Measurements from ENCODE around the gene CDC42BPB.

Gene CDC42BPB

GRCh38 chr14:102993523-102993922 is 63.8 kb downstream of the CDC42BPB start:
- DNase-seq (ENCODE audit: low read depth), result peak; percentile 75

GRCh38 chr14:102991376-102991775 is 66.0 kb downstream of the CDC42BPB start:
- DNase-seq (ENCODE audit: low read depth), result peak; percentile 9

- DNase-seq (ENCODE audit: low read depth), result peak; percentile 8
These were observed 69.3 kb downstream of the CDC42BPB start for GRCh38 chr14:102988054-102988453.

GRCh38 chr14:102986810-102987579 is 70.4 kb downstream of the CDC42BPB start:
- peak; percentile 28 for DNase-seq (ENCODE audit: low read depth)

GRCh38 chr14:102985665-102986064 is 71.7 kb downstream of the CDC42BPB start:
- no peak for DNase-seq (ENCODE audit: low read depth)

GRCh38 chr14:102984336-102985102 is 72.8 kb downstream of the CDC42BPB start:
- DNase-seq (ENCODE audit: low read depth), result no peak

GRCh38 chr14:102983496-102983895 is 73.9 kb downstream of the CDC42BPB start:
- DNase-seq (ENCODE audit: low read depth), result no peak

- DNase-seq (ENCODE audit: low read depth), result no peak
These were observed 74.4 kb downstream of the CDC42BPB start for GRCh38 chr14:102982852-102983470.

- peak; percentile 26 for DNase-seq (ENCODE audit: low read depth)
These were observed 76.9 kb downstream of the CDC42BPB start for GRCh38 chr14:102980409-102980810.

- no peak for DNase-seq (ENCODE audit: low read depth)
These were observed 77.9 kb downstream of the CDC42BPB start for GRCh38 chr14:102979406-102979805.

GRCh38 chr14:102977475-102977874 is 79.9 kb downstream of the CDC42BPB start:
- no peak for DNase-seq (ENCODE audit: low read depth)

GRCh38 chr14:102975662-102976061 is 81.7 kb downstream of the CDC42BPB start:
- DNase-seq (ENCODE audit: low read depth), result no peak

- no peak for DNase-seq (ENCODE audit: low read depth)
These were observed 83.6 kb downstream of the CDC42BPB start for GRCh38 chr14:102973706-102974285.

- DNase-seq (ENCODE audit: low read depth), result no peak
These were observed 85.3 kb downstream of the CDC42BPB start for GRCh38 chr14:102971836-102972606.

- DNase-seq (ENCODE audit: low read depth), result no peak
These were observed 86.0 kb downstream of the CDC42BPB start for GRCh38 chr14:102971314-102971713.

GRCh38 chr14:102970496-102970895 is 86.9 kb downstream of the CDC42BPB start:
- DNase-seq (ENCODE audit: low read depth), result no peak

GRCh38 chr14:102969901-102970300 is 87.4 kb downstream of the CDC42BPB start:
- no peak for DNase-seq (ENCODE audit: low read depth)

GRCh38 chr14:102969060-102969791 is 88.1 kb downstream of the CDC42BPB start:
- DNase-seq (ENCODE audit: low read depth), result no peak

GRCh38 chr14:102968306-102968705 is 89.0 kb downstream of the CDC42BPB start:
- DNase-seq (ENCODE audit: low read depth), result no peak

GRCh38 chr14:102967506-102967795 is 89.9 kb downstream of the CDC42BPB start:
- DNase-seq (ENCODE audit: low read depth), result no peak
